Measurements from ENCODE around the gene DNAJA1.
"Not testable (repeated sequence)": the region's sequence is repeated elsewhere in the genome, so short reads cannot be mapped to it uniquely, and the experiment has no call there.

The DNAJA1 gene

DNA sequence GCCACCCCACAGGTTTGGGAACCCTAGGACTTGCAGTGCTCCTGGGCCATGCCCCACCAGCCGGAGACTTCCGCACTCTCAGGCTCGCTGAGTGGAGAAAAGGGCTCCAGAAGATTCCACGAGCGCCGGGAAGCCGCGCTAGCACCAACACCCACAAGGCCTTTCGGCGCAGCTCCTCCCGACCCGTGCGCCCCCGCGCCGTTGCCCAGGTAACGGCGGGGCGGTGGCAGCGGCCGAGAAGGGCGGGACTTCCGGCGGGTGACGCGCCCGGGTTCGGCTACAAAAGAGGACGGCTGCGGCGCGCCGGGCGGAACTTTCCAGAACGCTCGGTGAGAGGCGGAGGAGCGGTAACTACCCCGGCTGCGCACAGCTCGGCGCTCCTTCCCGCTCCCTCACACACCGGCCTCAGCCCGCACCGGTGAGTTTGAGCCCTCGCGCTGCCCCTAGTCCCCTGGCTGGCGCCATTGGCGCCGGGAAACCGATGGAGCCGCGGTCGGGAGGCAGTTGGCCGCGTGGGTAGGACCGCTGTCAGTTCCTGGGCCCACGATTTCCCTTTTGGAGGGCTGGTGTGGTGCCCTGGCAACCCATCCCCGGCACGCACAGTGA lies at the start of gene DNAJA1:
DNAJA1 (plus strand) TSS at position 308 of the 606 bp plus-strand sequence. CDS start 1,212 bp downstream, outside the sequence.
- peak within 1 kb of the TSS; percentile 99 for H3K4me3 ChIP-seq (ENCODE audit: low read depth, low read length)
- peak; percentile 62 for DNase-seq (ENCODE audit: low read depth)
- TF ChIP-seq, protein P1, sequence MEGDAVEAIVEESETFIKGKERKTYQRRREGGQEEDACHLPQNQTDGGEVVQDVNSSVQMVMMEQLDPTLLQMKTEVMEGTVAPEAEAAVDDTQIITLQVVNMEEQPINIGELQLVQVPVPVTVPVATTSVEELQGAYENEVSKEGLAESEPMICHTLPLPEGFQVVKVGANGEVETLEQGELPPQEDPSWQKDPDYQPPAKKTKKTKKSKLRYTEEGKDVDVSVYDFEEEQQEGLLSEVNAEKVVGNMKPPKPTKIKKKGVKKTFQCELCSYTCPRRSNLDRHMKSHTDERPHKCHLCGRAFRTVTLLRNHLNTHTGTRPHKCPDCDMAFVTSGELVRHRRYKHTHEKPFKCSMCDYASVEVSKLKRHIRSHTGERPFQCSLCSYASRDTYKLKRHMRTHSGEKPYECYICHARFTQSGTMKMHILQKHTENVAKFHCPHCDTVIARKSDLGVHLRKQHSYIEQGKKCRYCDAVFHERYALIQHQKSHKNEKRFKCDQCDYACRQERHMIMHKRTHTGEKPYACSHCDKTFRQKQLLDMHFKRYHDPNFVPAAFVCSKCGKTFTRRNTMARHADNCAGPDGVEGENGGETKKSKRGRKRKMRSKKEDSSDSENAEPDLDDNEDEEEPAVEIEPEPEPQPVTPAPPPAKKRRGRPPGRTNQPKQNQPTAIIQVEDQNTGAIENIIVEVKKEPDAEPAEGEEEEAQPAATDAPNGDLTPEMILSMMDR (IDR thresholded peaks at IDR 0.05; ENCODE audit: control insufficient read depth, extremely low read depth, insufficient read depth): no peak

DNA sequence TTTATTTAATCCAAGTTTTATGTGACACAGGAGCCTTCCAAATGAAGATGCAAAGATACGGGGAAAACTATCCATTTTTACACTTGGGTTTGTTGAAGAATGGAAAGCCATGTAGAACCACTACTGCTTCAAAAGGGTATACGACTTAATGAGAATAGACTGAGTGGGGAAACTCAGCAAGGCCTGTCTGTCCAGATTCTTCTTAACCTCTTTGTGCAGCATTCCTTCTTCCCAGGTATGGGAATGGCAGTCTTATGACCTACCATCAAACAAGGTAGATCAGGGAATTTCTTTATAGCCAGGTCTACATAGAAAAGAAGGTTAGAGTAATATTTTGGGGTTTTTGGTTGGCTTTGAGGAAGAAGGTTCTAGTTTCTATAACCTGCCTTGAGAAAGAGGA lies 47.0 kb upstream of the DNAJA1 start:
- TF ChIP-seq, protein P1 (IDR thresholded peaks at IDR 0.05; ENCODE audit: control insufficient read depth, extremely low read depth, insufficient read depth): no peak
- no peak for DNase-seq (ENCODE audit: low read depth)
- no peak overlapping the region for H3K4me3 ChIP-seq (ENCODE audit: low read depth, low read length)

DNA sequence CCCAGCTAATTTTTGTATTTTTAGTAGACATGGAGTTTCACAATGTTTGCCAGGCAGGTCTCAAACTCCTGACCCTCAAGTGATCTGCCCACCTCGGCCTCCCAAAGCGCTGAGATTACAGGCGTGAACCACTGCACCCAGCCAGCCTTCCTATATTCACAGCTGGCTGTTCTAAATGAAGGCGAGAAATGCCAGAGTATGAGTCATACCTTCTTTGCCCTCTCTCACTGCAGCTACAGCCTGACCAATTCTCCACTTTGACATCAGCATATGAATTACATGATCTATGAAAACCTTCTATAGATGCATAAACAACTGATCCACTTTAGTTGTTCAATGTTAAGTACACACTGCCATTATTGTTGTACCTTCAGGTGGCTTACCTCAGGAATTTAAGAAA lies 38.1 kb upstream of the DNAJA1 start:
- H3K4me3 ChIP-seq (ENCODE audit: low read depth, low read length): no peak overlapping the region
- TF ChIP-seq, protein P1 (IDR thresholded peaks at IDR 0.05; ENCODE audit: control insufficient read depth, extremely low read depth, insufficient read depth): no peak
- DNase-seq (ENCODE audit: low read depth): no peak

DNA sequence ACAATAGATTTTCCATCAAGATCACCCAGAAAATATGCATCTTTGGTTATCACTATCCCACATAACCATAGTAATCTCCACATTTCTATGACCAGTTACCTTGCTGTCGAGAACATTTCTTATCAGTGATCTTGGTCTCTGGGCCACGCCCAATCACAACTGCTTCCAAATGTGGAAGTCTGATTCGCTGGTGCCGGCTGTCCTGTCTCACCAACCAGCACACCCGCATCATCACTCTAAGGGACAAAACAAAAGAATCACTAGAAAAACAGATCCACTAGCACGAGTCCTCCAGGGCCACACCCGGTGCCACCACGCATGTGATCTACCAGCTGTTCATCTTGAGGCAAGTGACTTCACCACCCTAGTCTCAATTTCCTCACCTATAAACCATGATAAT lies 35.4 kb upstream of the DNAJA1 start:
- DNase-seq (ENCODE audit: low read depth): no peak
- TF ChIP-seq, protein P1 (IDR thresholded peaks at IDR 0.05; ENCODE audit: control insufficient read depth, extremely low read depth, insufficient read depth): no peak
- no peak overlapping the region for H3K4me3 ChIP-seq (ENCODE audit: low read depth, low read length)

DNA sequence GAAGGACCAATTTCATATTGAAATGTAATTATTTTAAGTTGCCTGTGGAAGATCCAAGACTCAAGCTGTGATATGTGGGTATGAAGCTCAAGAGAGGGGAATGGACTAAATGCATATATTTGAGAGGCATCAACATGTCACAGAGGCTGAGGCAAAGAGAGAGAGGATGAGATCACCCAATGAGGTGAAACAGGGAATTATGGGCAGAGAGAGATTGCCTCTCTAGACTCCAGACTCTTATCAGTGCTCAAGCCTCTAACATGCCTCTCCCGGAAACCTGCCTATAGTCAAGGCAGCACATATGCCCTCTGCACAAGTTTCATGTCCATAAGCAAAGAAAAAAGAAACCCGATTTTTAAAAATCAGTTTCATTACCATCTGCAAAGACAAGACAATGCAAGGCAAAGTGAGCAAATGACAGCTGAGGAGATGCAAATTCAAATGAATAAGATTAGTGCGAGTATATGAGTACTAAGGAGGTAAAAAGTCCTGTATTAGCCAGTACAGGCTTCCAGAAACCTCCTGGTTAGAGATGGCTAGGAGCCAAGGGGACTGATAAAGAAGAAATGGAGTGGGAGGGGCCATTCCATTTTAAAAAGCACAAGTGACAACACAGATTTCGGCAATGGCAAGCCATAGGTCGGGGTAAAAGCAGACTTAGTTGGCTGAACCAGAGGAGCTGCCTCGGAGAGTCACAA lies 33.0 kb upstream of the DNAJA1 start:
- no peak for DNase-seq (ENCODE audit: low read depth)
- TF ChIP-seq, protein P1 (IDR thresholded peaks at IDR 0.05; ENCODE audit: control insufficient read depth, extremely low read depth, insufficient read depth): no peak
- H3K4me3 ChIP-seq (ENCODE audit: low read depth, low read length): no peak overlapping the region

DNA sequence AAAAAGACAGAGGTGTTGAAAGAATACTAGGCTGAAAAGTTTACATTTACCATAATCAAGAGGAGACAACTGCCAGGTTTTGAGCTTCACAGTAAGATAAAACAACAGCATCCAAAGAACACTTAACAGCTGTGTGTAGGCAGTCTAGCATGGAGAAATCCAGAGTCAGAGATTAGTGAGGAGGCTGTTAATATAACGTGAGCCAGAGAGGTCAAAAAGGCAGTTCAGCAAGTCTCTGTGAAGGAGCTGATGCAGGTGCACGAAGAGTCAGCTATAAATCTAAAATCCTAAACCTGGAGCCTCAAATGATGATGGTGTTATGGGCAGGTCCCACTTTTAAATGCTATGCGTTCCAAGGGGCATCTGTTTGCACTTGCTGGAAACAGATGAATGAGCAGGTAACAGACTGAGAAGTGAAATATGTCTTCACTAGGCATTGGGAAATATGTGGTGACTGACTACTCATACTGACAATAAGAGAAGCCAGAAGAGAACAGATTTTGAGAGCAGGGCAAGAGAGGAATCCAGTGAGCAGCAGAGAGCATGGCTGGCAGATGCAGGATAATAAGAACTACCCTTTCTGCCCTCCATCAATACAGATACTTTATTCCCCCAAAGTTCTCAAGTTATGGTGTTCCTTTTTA lies 32.4 kb upstream of the DNAJA1 start:
- TF ChIP-seq, protein P1 (IDR thresholded peaks at IDR 0.05; ENCODE audit: control insufficient read depth, extremely low read depth, insufficient read depth): no peak
- H3K4me3 ChIP-seq (ENCODE audit: low read depth, low read length): no peak overlapping the region
- no peak for DNase-seq (ENCODE audit: low read depth)

DNA sequence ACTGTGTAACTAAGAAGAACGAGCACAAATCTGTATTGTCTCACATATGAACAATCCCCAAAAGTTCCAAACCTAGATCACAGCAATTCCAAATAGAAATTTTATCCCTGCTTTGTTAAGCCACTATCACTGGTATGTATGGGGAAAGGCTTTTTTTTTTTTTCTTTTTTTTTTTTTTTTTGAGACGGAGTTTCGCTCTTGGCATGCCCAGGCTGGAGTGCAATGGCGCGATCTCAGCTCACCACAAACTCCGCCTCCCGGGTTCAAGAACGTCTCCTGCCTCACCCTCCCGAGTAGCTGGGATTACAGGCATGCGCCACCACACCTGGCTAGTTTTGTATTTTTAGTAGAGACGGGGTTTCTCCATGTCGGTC lies 24.4 kb upstream of the DNAJA1 start:
- DNase-seq (ENCODE audit: low read depth): not testable (repeated sequence)
- H3K4me3 ChIP-seq (ENCODE audit: low read depth, low read length): peak overlapping the region; percentile 81

DNA sequence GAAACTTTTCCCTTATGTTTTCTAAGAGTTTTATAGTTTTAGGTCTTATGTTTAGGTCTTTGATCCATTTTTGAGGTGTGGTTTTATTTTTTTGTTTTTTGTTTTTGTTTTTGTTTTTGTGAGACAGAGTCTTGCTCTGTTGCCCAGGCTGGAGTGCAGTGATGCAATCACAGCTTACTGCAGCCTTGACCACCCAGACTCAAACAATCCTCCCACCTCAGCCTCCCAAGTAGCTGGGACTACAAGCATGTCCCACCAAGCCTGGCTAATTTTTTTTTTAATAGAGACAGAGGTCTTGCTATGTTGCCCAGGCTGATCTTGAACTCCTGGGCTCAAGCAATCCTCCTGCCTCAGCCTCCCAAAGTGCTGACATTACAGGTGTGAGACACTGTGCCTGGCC lies 19.7 kb upstream of the DNAJA1 start:
- not testable (repeated sequence) for H3K4me3 ChIP-seq (ENCODE audit: low read depth, low read length); DNase-seq (ENCODE audit: low read depth)
